Right lobe of liver (tissue), 4 donors: ENCODE measurements around the gene GPR89A.

ENCODE experiments used
- POLR2A ChIP-seq: fragments of 450-650 bp; IDR thresholded peaks from one replicate; pipeline ENCODE4 v1.6.1; 2017; ENCODE audit warnings: antibody characterized with exemption, mild to moderate bottlenecking
- TF ChIP-seq, protein P1 (sequence below), 4 donors: fragments of 200-600 bp in 3 of 4; fragments of 450-650 bp in 1 of 4; IDR thresholded peaks; one replicate each; pipeline versions ENCODE4 v1.5.1 to v1.8.0; 2016 to 2022; ENCODE audit warnings: antibody characterized with exemption in 4 of 4, mild to moderate bottlenecking in 2 of 4
- donor health status: DM: no; HTN: no; CAD: no.
- donor health status: DM: no; HTN: no; CAD: no.
- donor health status: DM: no; HTN: yes; CAD: no.

- no peak for TF ChIP-seq POLR2A
- TF ChIP-seq, protein P1, sequence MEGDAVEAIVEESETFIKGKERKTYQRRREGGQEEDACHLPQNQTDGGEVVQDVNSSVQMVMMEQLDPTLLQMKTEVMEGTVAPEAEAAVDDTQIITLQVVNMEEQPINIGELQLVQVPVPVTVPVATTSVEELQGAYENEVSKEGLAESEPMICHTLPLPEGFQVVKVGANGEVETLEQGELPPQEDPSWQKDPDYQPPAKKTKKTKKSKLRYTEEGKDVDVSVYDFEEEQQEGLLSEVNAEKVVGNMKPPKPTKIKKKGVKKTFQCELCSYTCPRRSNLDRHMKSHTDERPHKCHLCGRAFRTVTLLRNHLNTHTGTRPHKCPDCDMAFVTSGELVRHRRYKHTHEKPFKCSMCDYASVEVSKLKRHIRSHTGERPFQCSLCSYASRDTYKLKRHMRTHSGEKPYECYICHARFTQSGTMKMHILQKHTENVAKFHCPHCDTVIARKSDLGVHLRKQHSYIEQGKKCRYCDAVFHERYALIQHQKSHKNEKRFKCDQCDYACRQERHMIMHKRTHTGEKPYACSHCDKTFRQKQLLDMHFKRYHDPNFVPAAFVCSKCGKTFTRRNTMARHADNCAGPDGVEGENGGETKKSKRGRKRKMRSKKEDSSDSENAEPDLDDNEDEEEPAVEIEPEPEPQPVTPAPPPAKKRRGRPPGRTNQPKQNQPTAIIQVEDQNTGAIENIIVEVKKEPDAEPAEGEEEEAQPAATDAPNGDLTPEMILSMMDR (IDR thresholded peaks at IDR 0.05) = no peak
Measured at GRCh38 chr1:145695821-145696629, 88.2 kb downstream of the GPR89A start.
